SH-SY5Y (cell line): ENCODE results near the gene PNLDC1.

Experiments
- GATA2 ChIP-seq: IDR thresholded peaks from 2 replicates; pipeline ENCODE4 v1.6.1; 2011; ENCODE audit warnings: mild to moderate bottlenecking, low read depth, low read length
- GATA3 ChIP-seq: IDR thresholded peaks from 2 replicates; pipeline ENCODE4 v1.6.1; 2011; ENCODE audit warnings: low read depth, mild to moderate bottlenecking, low read length, moderate library complexity

DNA sequence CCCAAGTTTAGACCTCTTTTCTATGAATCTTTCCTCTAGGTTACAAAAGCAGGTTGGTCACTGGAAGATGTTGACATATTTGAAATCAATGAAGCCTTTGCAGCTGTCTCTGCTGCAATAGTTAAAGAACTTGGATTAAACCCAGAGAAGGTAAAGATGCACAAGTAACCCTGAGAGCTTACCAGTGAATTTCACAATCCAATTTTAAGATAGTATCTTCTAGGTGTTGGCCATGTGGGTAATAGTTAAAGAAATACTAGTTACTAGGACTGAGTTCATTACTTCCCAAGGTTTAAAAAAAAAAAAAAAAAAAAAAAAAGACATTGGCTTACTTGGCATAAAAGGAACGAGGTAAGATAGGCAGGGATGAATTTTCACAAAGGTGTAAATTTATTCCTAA lies 21.9 kb upstream of the PNLDC1 start:
- no peak for TF ChIP-seq GATA2
- no peak for TF ChIP-seq GATA3
